K562 (cell line): Measurements from ENCODE around the gene ROR2. TPM values are rescaled to one million over a fixed set of nuclear protein-coding genes. Genes with fewer than 3 reads are reported as not detected.

Experiments used
- ATAC-seq: fragments of 200-7000 bp; cut with Tn5 transposase; 3 replicates; pipeline ENCODE4 v1.9.1; 2020; ENCODE audit warnings: moderate library complexity
- BruUV-seq: library from RNA; stranded (reverse); fragments of 400-500 nt; replicated peaks from 2 replicates; lab custom pipeline; 2021; lab: Mats Ljungman, UMichigan
- CTCF ChIA-PET: fragments of 300-600 bp; formaldehyde crosslinking; extraction: SDS; loops from one replicate; lab custom pipeline; 2021; ENCODE audit warnings: low intra/inter-chr PET ratio; lab: Yijun Ruan, JAX
- POLR2A ChIA-PET: fragments of 300-600, 350-650 bp; sonication (Branson Sonifier 250); formaldehyde crosslinking; extraction: SDS; loops from one replicate; lab custom pipeline; 2021; ENCODE audit warnings: antibody characterized with exemption, inconsistent platforms; lab: Yijun Ruan, JAX
- DNase-seq, 4 experiments: peaks; one replicate each; pipeline versions ENCODE4 v3.0.0 to v3.0.0-alpha.2; 2011 to 2018; ENCODE audit warnings: low spot score in 3 of 4, mixed read lengths in 3 of 4; ENCODE audit errors: extremely low read depth in 1 of 4
- FAIRE-seq: peaks from 2 replicates; lab custom pipeline; 2011; peaks lifted over from hg19 to GRCh38; lab: Jason Lieb, UNC
- H2AFZ ChIP-seq: 2 replicates; pipeline ENCODE4 v1.6.0; 2011; ENCODE audit warnings: low read depth, low read length, control low read depth, inconsistent platforms
- H3K27ac ChIP-seq: fragments of 200-600 bp; 3 replicates; pipeline ENCODE4 v1.8.0; 2011; ENCODE audit warnings: low read depth, mild to moderate bottlenecking, control low read depth, inconsistent platforms, low read length, moderate library complexity, mixed read lengths; ENCODE audit errors: extremely low read depth
- H3K27me3 ChIP-seq, 2 experiments: fragments of 300-600 bp in 1 of 2; 2 replicates in 1 of 2; 3 replicates in 1 of 2; pipeline versions ENCODE4 v1.6.0 to v1.8.0; 2011; ENCODE audit warnings: inconsistent platforms in 2 of 2, low read length in 2 of 2, mild to moderate bottlenecking in 1 of 2, mixed read lengths in 1 of 2, moderate library complexity in 1 of 2; ENCODE audit not compliant: control insufficient read depth in 2 of 2, insufficient read depth in 2 of 2
- H3K36me3 ChIP-seq: fragments of 300-600 bp; 3 replicates; pipeline ENCODE4 v1.8.0; 2011; ENCODE audit warnings: mild to moderate bottlenecking, low read length, inconsistent platforms; ENCODE audit not compliant: control insufficient read depth, insufficient read depth
- H3K4me1 ChIP-seq, 2 experiments: fragments of 200-600 bp in 1 of 2; replicated peaks in 1 of 2; 2 replicates in 1 of 2; 3 replicates in 1 of 2; pipeline versions ENCODE4 v1.5.1 to v1.8.0; 2011; ENCODE audit warnings: inconsistent platforms in 2 of 2, low read length in 2 of 2, mild to moderate bottlenecking in 1 of 2, mixed read lengths in 1 of 2, moderate library complexity in 1 of 2; ENCODE audit not compliant: control insufficient read depth in 2 of 2, insufficient read depth in 2 of 2
- H3K4me2 ChIP-seq: 2 replicates; pipeline ENCODE4 v1.6.1; 2011; ENCODE audit warnings: low read length, control low read depth, inconsistent platforms, mixed read lengths; ENCODE audit not compliant: insufficient read depth
- H3K4me3 ChIP-seq: fragments of 200-600 bp; sonication (generic), shearing (Covaris generic); 2 replicates; pipeline ENCODE4 v1.5.1; 2016; ENCODE audit warnings: control low read depth, inconsistent platforms
- H3K79me2 ChIP-seq: fragments of 200-600 bp; 3 replicates; pipeline ENCODE4 v1.8.0; 2011; ENCODE audit warnings: low read length, inconsistent platforms; ENCODE audit not compliant: control insufficient read depth, insufficient read depth
- H3K9ac ChIP-seq, 2 experiments: 2 replicates each; pipeline versions ENCODE4 v1.6.0 to v1.6.1; 2011; ENCODE audit warnings: low read depth in 2 of 2, low read length in 2 of 2, control low read depth in 1 of 2, inconsistent platforms in 1 of 2, mild to moderate bottlenecking in 1 of 2, mixed read lengths in 1 of 2; ENCODE audit not compliant: insufficient read depth in 1 of 2
- H3K9me1 ChIP-seq: one replicate; pipeline ENCODE4 v1.6.0; 2011; ENCODE audit warnings: inconsistent platforms, mild to moderate bottlenecking, low read length, moderate library complexity; ENCODE audit not compliant: control insufficient read depth, insufficient read depth
- H3K9me3 ChIP-seq: replicated peaks from 2 replicates; pipeline ENCODE4 v1.5.1; 2011; ENCODE audit warnings: low read depth, low read length, inconsistent platforms; ENCODE audit not compliant: control insufficient read depth, insufficient read depth
- H4K20me1 ChIP-seq: replicated peaks from 2 replicates; pipeline ENCODE4 v1.6.1; 2011; ENCODE audit warnings: low read length, inconsistent platforms, mixed read lengths; ENCODE audit not compliant: control insufficient read depth, insufficient read depth
- ASH1L ChIP-seq: fragments of 450-650 bp; IDR thresholded peaks from 2 replicates; pipeline ENCODE4 v1.6.1; 2018; ENCODE audit warnings: borderline replicate concordance, mild to moderate bottlenecking, low read depth; ENCODE audit not compliant: partially characterized antibody
- CBFB ChIP-seq: sonication (generic); formaldehyde crosslinking; IDR thresholded peaks from 2 replicates; pipeline ENCODE4 v1.4.0; 2020; ENCODE audit warnings: mild to moderate bottlenecking, missing genetic modification reagents
- FOXA3 ChIP-seq, 2 experiments: fragments of 450-650 bp in 1 of 2; sonication (generic) in 1 of 2; formaldehyde crosslinking; IDR thresholded peaks in 1 of 2; conservative IDR thresholded peaks in 1 of 2; 2 replicates each; pipeline versions ENCODE4 v1.4.0 to v1.8.0; 2020 to 2022; ENCODE audit warnings: mild to moderate bottlenecking in 2 of 2, missing genetic modification reagents in 1 of 2
- GATAD2A ChIP-seq: fragments of 450-650 bp; IDR thresholded peaks from 2 replicates; pipeline ENCODE4 v1.6.1; 2017
- RBM25 ChIP-seq: fragments of 200-400 bp; formaldehyde crosslinking; IDR thresholded peaks from 2 replicates; pipeline ENCODE4 v1.6.1; 2018; ENCODE audit warnings: low read length, low read depth, moderate library complexity; ENCODE audit not compliant: severe bottlenecking
- SFPQ ChIP-seq: fragments of 200-400 bp; formaldehyde crosslinking; IDR thresholded peaks from 2 replicates; pipeline ENCODE4 v1.6.1; 2017; ENCODE audit warnings: mild to moderate bottlenecking, low read depth, low read length, moderate library complexity
- TCF3 ChIP-seq: sonication (generic); formaldehyde crosslinking; IDR thresholded peaks from 2 replicates; pipeline ENCODE4 v1.4.0; 2020; ENCODE audit warnings: mild to moderate bottlenecking, missing genetic modification reagents
- TCF7 ChIP-seq: sonication (generic); IDR thresholded peaks from 2 replicates; pipeline ENCODE4 v1.6.1; 2016; ENCODE audit warnings: antibody characterized with exemption, borderline replicate concordance
- TRIM25 ChIP-seq: fragments of 450-650 bp; IDR thresholded peaks from 2 replicates; pipeline ENCODE4 v1.7.0; 2016; ENCODE audit warnings: borderline replicate concordance
- XRCC5 ChIP-seq: fragments of 200-400 bp; formaldehyde crosslinking; IDR thresholded peaks from 2 replicates; pipeline ENCODE4 v1.6.1; 2017; ENCODE audit warnings: low read depth, mild to moderate bottlenecking, low read length
- ZNF316 ChIP-seq: fragments of 450-650 bp; IDR thresholded peaks from 2 replicates; pipeline ENCODE4 v1.6.1; 2016
- WGBS: fragments of 100-300 bp; shearing (Covaris generic); methylation state at CpG from one replicate; pipeline ENCODE4 v1.1.6; 2016; ENCODE audit warnings: low coverage, mixed read lengths; ENCODE audit not compliant: insufficient coverage; ENCODE audit errors: missing lambda C conversion rate; 5-methylcytosine and 5-hydroxymethylcytosine counted together
- in situ Hi-C: fragments of 300-500 bp; cut with MboI; formaldehyde crosslinking; loops from 4 replicates; pipeline ENCODE4 v1.15.0; 2018; ENCODE audit warnings: inconsistent platforms, mixed read lengths
- intact Hi-C: fragments of 100-400 bp; cut with micrococcal nuclease; formaldehyde crosslinking; loops from 2 replicates; pipeline ENCODE4 v1.14.2; 2022
- polyA plus RNA-seq, 8 experiments: library from polyadenylated mRNA; depleted of rRNA in 4 of 8; stranded (reverse) in 5 of 8; unstranded in 3 of 8; fragments of >200 nt; fragmentation: Nextera tagmentation in 2 of 8; fragmentation: Illumina TruSeq in 1 of 8; extraction: Ambion mirVana in 2 of 8; extraction: Trizol in 1 of 8; gene quantifications; 2 replicates each; pipeline versions ENCODE4 v1.2.1 to v1.2.3, GENCODE V29; 2011 to 2014; ENCODE audit warnings: inconsistent platforms in 1 of 8, missing spikeins in 1 of 8
- total RNA-seq, 7 experiments: library from RNA; depleted of rRNA in 6 of 7; stranded (reverse); fragments of >200 nt in 6 of 7; fragmentation: Illumina TruSeq in 2 of 7; extraction: Trizol in 2 of 7; gene quantifications; 2 replicates each; pipeline versions ENCODE4 v1.2.1 to v1.2.3, GENCODE V29; 2011 to 2021; ENCODE audit warnings: low replicate concordance in 1 of 7
- TF ChIP-seq, protein P1 (sequence below): sonication (generic); formaldehyde crosslinking; IDR thresholded peaks from 2 replicates; pipeline ENCODE4 v1.8.0; 2022; ENCODE audit warnings: mild to moderate bottlenecking, missing genetic modification reagents, borderline replicate concordance

Gene ROR2
- total and polyA plus RNA-seq, 9 of the 15 experiments (the other 6 are each of a cell fraction or from before 2014, with no cell fraction given): 5.6 to 33.8 (median 15.3) TPM

GRCh38 chr9:91718071-91718470 lies 232.0 kb downstream of the ROR2 start (continued):
- TF ChIP-seq, protein P1, sequence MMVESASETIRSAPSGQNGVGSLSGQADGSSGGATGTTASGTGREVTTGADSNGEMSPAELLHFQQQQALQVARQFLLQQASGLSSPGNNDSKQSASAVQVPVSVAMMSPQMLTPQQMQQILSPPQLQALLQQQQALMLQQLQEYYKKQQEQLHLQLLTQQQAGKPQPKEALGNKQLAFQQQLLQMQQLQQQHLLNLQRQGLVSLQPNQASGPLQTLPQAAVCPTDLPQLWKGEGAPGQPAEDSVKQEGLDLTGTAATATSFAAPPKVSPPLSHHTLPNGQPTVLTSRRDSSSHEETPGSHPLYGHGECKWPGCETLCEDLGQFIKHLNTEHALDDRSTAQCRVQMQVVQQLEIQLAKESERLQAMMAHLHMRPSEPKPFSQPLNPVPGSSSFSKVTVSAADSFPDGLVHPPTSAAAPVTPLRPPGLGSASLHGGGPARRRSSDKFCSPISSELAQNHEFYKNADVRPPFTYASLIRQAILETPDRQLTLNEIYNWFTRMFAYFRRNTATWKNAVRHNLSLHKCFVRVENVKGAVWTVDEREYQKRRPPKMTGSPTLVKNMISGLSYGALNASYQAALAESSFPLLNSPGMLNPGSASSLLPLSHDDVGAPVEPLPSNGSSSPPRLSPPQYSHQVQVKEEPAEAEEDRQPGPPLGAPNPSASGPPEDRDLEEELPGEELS: no peak
- TF ChIP-seq CBFB (no peak), GATAD2A (no peak), TCF7 (no peak)
- TF ChIP-seq, all 486 proteins: peak for 0

- ChIA-PET CTCF (no interaction called here), POLR2A (no interaction called here)
- H3K9me1 ChIP-seq: no peaks in the 10 kb centered on the region
- H3K9ac ChIP-seq: no peak overlapping the region
- peaks cover 2% of the 10 kb centered on the region; the same call in 1 of the 2 replicates for H3K9me3 ChIP-seq
- intact Hi-C loops (no loop called here), in situ Hi-C loops (no loop called here)
- peaks cover 6 to 9% of the 10 kb centered on the region in 2 experiments; a peak in 4 of 5 replicates for H3K4me1 ChIP-seq
- TF ChIP-seq RBM25: peak; percentile 11
- peak; percentile 27 for TF ChIP-seq ASH1L
- no peak for TF ChIP-seq SFPQ
- TF ChIP-seq TRIM25: no peak
- no peak for TF ChIP-seq TCF3 (CRISPR knock-in tag)
- peak; percentile 54; the same call in 1 of the 2 replicates for TF ChIP-seq ZNF316
- no peak for TF ChIP-seq FOXA3 (CRISPR knock-in tag; conservative IDR thresholded peaks at IDR 0.05 in 1 of 2, IDR thresholded peaks at IDR 0.05 in 1 of 2)
- no peak for TF ChIP-seq XRCC5
- no peak for DNase-seq
- no peak overlapping the region for H2AFZ ChIP-seq
- no peaks in the 10 kb centered on the region for H3K79me2 ChIP-seq
- no peaks in the 10 kb centered on the region for H4K20me1 ChIP-seq
- no peak for FAIRE-seq
- no peaks in the 10 kb centered on the region for H3K36me3 ChIP-seq
- H3K27me3 ChIP-seq: no peaks in the 10 kb centered on the region
- no peak overlapping the region for H3K27ac ChIP-seq
- H3K4me2 ChIP-seq: no peak overlapping the region
- ATAC-seq: no peak
- H3K4me3 ChIP-seq: no peak overlapping the region
- BruUV-seq: no TSS peak
- WGBS: 41% methylated on average over 7 of the region's 7 CpGs
Measured at GRCh38 chr9:91716815-91717214, 233.2 kb downstream of the ROR2 start.
